ENCODE measurements around the gene CHST4.
"Not testable (repeated sequence)": the region's sequence is repeated elsewhere in the genome, so short reads cannot be mapped to it uniquely, and the experiment has no call there.

Gene CHST4

GRCh38 chr16:71499775-71500364 lies 26.4 kb upstream of the CHST4 start:
- H3K9me2 ChIP-seq (replicated peaks; ENCODE audit: low read depth, low read length) = no peaks in the 10 kb centered on the region
- no peak overlapping the region for H2AFZ ChIP-seq (ENCODE audit: low read length)
- H3F3A ChIP-seq (ENCODE audit: low read depth) = no peaks in the 10 kb centered on the region
- no peak overlapping the region for H3K4me2 ChIP-seq (ENCODE audit: low read depth, low read length, poor library complexity, severe bottlenecking)
- TF ChIP-seq CTCF (conservative IDR thresholded peaks at IDR 0.05; ENCODE audit: low read length) = peak; percentile 76
- no peak for TF ChIP-seq EZH2phosphoT487 (IDR thresholded peaks at IDR 0.05; ENCODE audit: borderline replicate concordance)
- H3K4me3 ChIP-seq (ENCODE audit: low read length, poor library complexity, severe bottlenecking) = no peak overlapping the region
- H3K9me3 ChIP-seq (ENCODE audit: insufficient read depth, low read depth, low read length) = no peaks in the 10 kb centered on the region
- no peaks in the 10 kb centered on the region for H4K20me1 ChIP-seq (ENCODE audit: insufficient read depth, low read length, poor library complexity, severe bottlenecking)
- H3K79me2 ChIP-seq (ENCODE audit: insufficient read depth, low read length) = no peaks in the 10 kb centered on the region
- H3K36me3 ChIP-seq (ENCODE audit: insufficient read depth, low read length) = no peaks in the 10 kb centered on the region
- H3K27me3 ChIP-seq (ENCODE audit: insufficient read depth, low read length, poor library complexity, severe bottlenecking) = no peaks in the 10 kb centered on the region
- H3K4me1 ChIP-seq (ENCODE audit: insufficient read depth, low read length, poor library complexity, severe bottlenecking) = no peaks in the 10 kb centered on the region
- no peak overlapping the region for H3K9ac ChIP-seq (ENCODE audit: low read depth, low read length, poor library complexity, severe bottlenecking)

GRCh38 chr16:71500964-71501363 lies 25.3 kb upstream of the CHST4 start:
- H3K4me2 ChIP-seq (ENCODE audit: low read depth, low read length, poor library complexity, severe bottlenecking) = no peak overlapping the region
- H3F3A ChIP-seq (ENCODE audit: low read depth) = no peaks in the 10 kb centered on the region
- no peaks in the 10 kb centered on the region for H4K20me1 ChIP-seq (ENCODE audit: insufficient read depth, low read length, poor library complexity, severe bottlenecking)
- no peak overlapping the region for H3K4me3 ChIP-seq (ENCODE audit: low read length, poor library complexity, severe bottlenecking)
- no peak overlapping the region for H2AFZ ChIP-seq (ENCODE audit: low read length)
- no peaks in the 10 kb centered on the region for H3K36me3 ChIP-seq (ENCODE audit: insufficient read depth, low read length)
- H3K27me3 ChIP-seq (ENCODE audit: insufficient read depth, low read length, poor library complexity, severe bottlenecking) = no peaks in the 10 kb centered on the region
- no peaks in the 10 kb centered on the region for H3K9me2 ChIP-seq (replicated peaks; ENCODE audit: low read depth, low read length)
- H3K9ac ChIP-seq (ENCODE audit: low read depth, low read length, poor library complexity, severe bottlenecking) = no peak overlapping the region
- no peaks in the 10 kb centered on the region for H3K4me1 ChIP-seq (ENCODE audit: insufficient read depth, low read length, poor library complexity, severe bottlenecking)
- H3K9me3 ChIP-seq (ENCODE audit: insufficient read depth, low read depth, low read length) = no peaks in the 10 kb centered on the region
- TF ChIP-seq EZH2phosphoT487 (IDR thresholded peaks at IDR 0.05; ENCODE audit: borderline replicate concordance) = no peak
- TF ChIP-seq CTCF (conservative IDR thresholded peaks at IDR 0.05; ENCODE audit: low read length) = no peak
- no peaks in the 10 kb centered on the region for H3K79me2 ChIP-seq (ENCODE audit: insufficient read depth, low read length)

- no peak for TF ChIP-seq EZH2phosphoT487 (IDR thresholded peaks at IDR 0.05; ENCODE audit: borderline replicate concordance)
- TF ChIP-seq CTCF (conservative IDR thresholded peaks at IDR 0.05; ENCODE audit: low read length) = no peak; the same call in 1 of the 2 replicates
- H3K27me3 ChIP-seq (ENCODE audit: insufficient read depth, low read length, poor library complexity, severe bottlenecking) = no peaks in the 10 kb centered on the region
- H3K9me3 ChIP-seq (ENCODE audit: insufficient read depth, low read depth, low read length) = no peaks in the 10 kb centered on the region
- no peaks in the 10 kb centered on the region for H3K4me1 ChIP-seq (ENCODE audit: insufficient read depth, low read length, poor library complexity, severe bottlenecking)
- no peak overlapping the region for H3K4me3 ChIP-seq (ENCODE audit: low read length, poor library complexity, severe bottlenecking)
- H4K20me1 ChIP-seq (ENCODE audit: insufficient read depth, low read length, poor library complexity, severe bottlenecking) = no peaks in the 10 kb centered on the region
- no peak overlapping the region for H2AFZ ChIP-seq (ENCODE audit: low read length)
- H3K9me2 ChIP-seq (replicated peaks; ENCODE audit: low read depth, low read length) = no peaks in the 10 kb centered on the region
- no peaks in the 10 kb centered on the region for H3K79me2 ChIP-seq (ENCODE audit: insufficient read depth, low read length)
- H3K4me2 ChIP-seq (ENCODE audit: low read depth, low read length, poor library complexity, severe bottlenecking) = no peak overlapping the region
- no peaks in the 10 kb centered on the region for H3F3A ChIP-seq (ENCODE audit: low read depth)
- H3K9ac ChIP-seq (ENCODE audit: low read depth, low read length, poor library complexity, severe bottlenecking) = no peak overlapping the region
- no peaks in the 10 kb centered on the region for H3K36me3 ChIP-seq (ENCODE audit: insufficient read depth, low read length)
Measured at GRCh38 chr16:71501547-71501946, 24.7 kb upstream of the CHST4 start.

GRCh38 chr16:71504051-71504450 lies 22.2 kb upstream of the CHST4 start:
- H3K9ac ChIP-seq (ENCODE audit: low read depth, low read length, poor library complexity, severe bottlenecking); H3K4me3 ChIP-seq (ENCODE audit: low read length, poor library complexity, severe bottlenecking); H3F3A ChIP-seq (ENCODE audit: low read depth); H4K20me1 ChIP-seq (ENCODE audit: insufficient read depth, low read length, poor library complexity, severe bottlenecking); H3K4me1 ChIP-seq (ENCODE audit: insufficient read depth, low read length, poor library complexity, severe bottlenecking); H3K9me3 ChIP-seq (ENCODE audit: insufficient read depth, low read depth, low read length); H3K27me3 ChIP-seq (ENCODE audit: insufficient read depth, low read length, poor library complexity, severe bottlenecking); H3K9me2 ChIP-seq (replicated peaks; ENCODE audit: low read depth, low read length); H3K36me3 ChIP-seq (ENCODE audit: insufficient read depth, low read length); H3K79me2 ChIP-seq (ENCODE audit: insufficient read depth, low read length); H2AFZ ChIP-seq (ENCODE audit: low read length); H3K4me2 ChIP-seq (ENCODE audit: low read depth, low read length, poor library complexity, severe bottlenecking): not testable (repeated sequence)

Measured in Loucy (cell line).